ENCODE results near the gene SIPA1L2. TPM values are rescaled to one million over a fixed set of nuclear protein-coding genes. Genes with fewer than 3 reads are reported as not detected.

SIPA1L2 gene
- total and polyA plus RNA-seq, 2 of the 13 experiments (the other 11 are each of a cell fraction or from before 2014, with no cell fraction given) = 0.03 TPM; not detected in 1

DNA sequence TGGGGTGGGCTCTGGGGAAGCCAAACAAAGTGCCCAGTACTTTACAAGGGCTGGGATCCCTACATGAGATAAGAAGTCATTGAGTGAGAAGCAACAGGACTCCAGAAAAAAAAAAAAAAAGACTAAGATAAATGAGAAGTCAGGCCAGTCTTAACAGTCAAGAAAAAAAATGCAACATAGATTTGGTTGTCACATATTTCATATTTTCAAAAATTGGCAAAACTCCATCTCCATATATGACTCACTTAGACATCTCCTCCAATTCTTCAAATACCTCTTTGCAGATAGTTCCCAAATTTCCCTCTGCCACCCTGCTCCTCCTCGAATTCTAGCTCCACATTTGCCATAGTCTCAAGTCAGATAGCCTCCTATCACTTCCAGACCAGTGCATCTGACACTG lies 20.9 kb upstream of the SIPA1L2 start:
- ATAC-seq (no peak), DNase-seq (ENCODE audit: low spot score) (no peak), FAIRE-seq (no peak)
- in situ Hi-C loops (cut with HindIII; ENCODE audit: extremely low pct_ligation_motif_present, low pct_unique_long_range_greater_than_20kb) (no loop called here), intact Hi-C loops (cut with micrococcal nuclease; ENCODE audit: unreplicated experiment) (no loop called here)
- Histone ChIP-seq H3K79me2 (ENCODE audit: insufficient read depth, low read length) (no peaks in the 10 kb centered on the region), H3K9ac (ENCODE audit: insufficient read depth, low read depth, low read length) (no peak overlapping the region), H4K20me1 (ENCODE audit: insufficient read depth, low read length) (no peaks in the 10 kb centered on the region), H3K4me3 (replicated peaks in 1 of 3; ENCODE audit: insufficient read depth in 1 of 3, low read depth in 2 of 3, low read length in 3 of 3) (no peak overlapping the region), H3K4me2 (ENCODE audit: low read depth, low read length) (no peak overlapping the region), H3K4me1 (ENCODE audit: insufficient read depth, low read length) (no peaks in the 10 kb centered on the region), H3K27me3 (ENCODE audit: control insufficient read depth in 1 of 2, insufficient read depth in 2 of 2, low read length in 2 of 2) (no peaks in the 10 kb centered on the region), H3K27ac (ENCODE audit: extremely low read length, insufficient read depth, low read length) (no peak overlapping the region), H2AFZ (ENCODE audit: low read length) (no peak overlapping the region), H3K36me3 (replicated peaks in 1 of 2; ENCODE audit: control insufficient read depth in 1 of 2, insufficient read depth in 2 of 2, low read length in 2 of 2) (no peaks in the 10 kb centered on the region), H3K9me3 (ENCODE audit: low read length) (no peaks in the 10 kb centered on the region)
- ChIA-PET POLR2A (no interaction called here), CTCF (ENCODE audit: low intra/inter-chr PET ratio, low total read pairs) (no interaction called here)
- BruUV-seq (replicated peaks) = no TSS peak
- 0% methylated on average over 1 of the region's 1 CpG for WGBS (ENCODE audit: low lambda C conversion rate)
- TF ChIP-seq SOX5 (CRISPR knock-in tag; IDR thresholded peaks at IDR 0.05; ENCODE audit: borderline replicate concordance) = no peak
- TF ChIP-seq KDM3A (CRISPR knock-in tag; IDR thresholded peaks at IDR 0.05; ENCODE audit: low read depth) = no peak
- TF ChIP-seq ZNF143 (CRISPR knock-in tag; IDR thresholded peaks at IDR 0.05) = no peak
- no peak for TF ChIP-seq ADNP (CRISPR knock-in tag; IDR thresholded peaks at IDR 0.05)
- no peak for TF ChIP-seq ZNF704 (CRISPR knock-in tag; IDR thresholded peaks at IDR 0.05; ENCODE audit: borderline replicate concordance)
- TF ChIP-seq, protein P1, sequence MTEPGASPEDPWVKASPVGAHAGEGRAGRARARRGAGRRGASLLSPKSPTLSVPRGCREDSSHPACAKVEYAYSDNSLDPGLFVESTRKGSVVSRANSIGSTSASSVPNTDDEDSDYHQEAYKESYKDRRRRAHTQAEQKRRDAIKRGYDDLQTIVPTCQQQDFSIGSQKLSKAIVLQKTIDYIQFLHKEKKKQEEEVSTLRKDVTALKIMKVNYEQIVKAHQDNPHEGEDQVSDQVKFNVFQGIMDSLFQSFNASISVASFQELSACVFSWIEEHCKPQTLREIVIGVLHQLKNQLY (CRISPR knock-in tag; IDR thresholded peaks at IDR 0.05) = no peak
- no peak for TF ChIP-seq ZMYM3 (CRISPR knock-in tag; IDR thresholded peaks at IDR 0.05)
- TF ChIP-seq MAFG (CRISPR knock-in tag; IDR thresholded peaks at IDR 0.05) = no peak
- no peak for TF ChIP-seq ZSCAN20 (CRISPR knock-in tag; IDR thresholded peaks at IDR 0.05; ENCODE audit: borderline replicate concordance)
- no peak for TF ChIP-seq U2AF1 (optimal IDR thresholded peaks at IDR 0.05; ENCODE audit: low read depth, low read length)
- TF ChIP-seq ZNF280D (CRISPR knock-in tag; IDR thresholded peaks at IDR 0.05) = no peak
- TF ChIP-seq HNRNPH1 (optimal IDR thresholded peaks at IDR 0.05; ENCODE audit: low read depth, low read length) = no peak
- TF ChIP-seq ZNF17 (CRISPR knock-in tag; IDR thresholded peaks at IDR 0.05) = no peak
- no peak for TF ChIP-seq ATF7 (IDR thresholded peaks at IDR 0.05)
- TF ChIP-seq ATF7 (CRISPR knock-in tag; IDR thresholded peaks at IDR 0.05) = no peak
- TF ChIP-seq, protein P2, sequence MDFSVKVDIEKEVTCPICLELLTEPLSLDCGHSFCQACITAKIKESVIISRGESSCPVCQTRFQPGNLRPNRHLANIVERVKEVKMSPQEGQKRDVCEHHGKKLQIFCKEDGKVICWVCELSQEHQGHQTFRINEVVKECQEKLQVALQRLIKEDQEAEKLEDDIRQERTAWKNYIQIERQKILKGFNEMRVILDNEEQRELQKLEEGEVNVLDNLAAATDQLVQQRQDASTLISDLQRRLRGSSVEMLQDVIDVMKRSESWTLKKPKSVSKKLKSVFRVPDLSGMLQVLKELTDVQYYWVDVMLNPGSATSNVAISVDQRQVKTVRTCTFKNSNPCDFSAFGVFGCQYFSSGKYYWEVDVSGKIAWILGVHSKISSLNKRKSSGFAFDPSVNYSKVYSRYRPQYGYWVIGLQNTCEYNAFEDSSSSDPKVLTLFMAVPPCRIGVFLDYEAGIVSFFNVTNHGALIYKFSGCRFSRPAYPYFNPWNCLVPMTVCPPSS (IDR thresholded peaks at IDR 0.05) = no peak
- TF ChIP-seq ZNF619 (CRISPR knock-in tag; IDR thresholded peaks at IDR 0.05) = no peak
- no peak for TF ChIP-seq CREBL2 (CRISPR knock-in tag; IDR thresholded peaks at IDR 0.05; ENCODE audit: borderline replicate concordance)
